HK-2 (cell line): ENCODE results near the gene SIPA1L2.

ENCODE experiments used
- DNase-seq: peaks from one replicate; pipeline ENCODE4 v3.0.0-alpha.2; 2018; ENCODE audit not compliant: unreplicated experiment

The SIPA1L2 gene

DNA sequence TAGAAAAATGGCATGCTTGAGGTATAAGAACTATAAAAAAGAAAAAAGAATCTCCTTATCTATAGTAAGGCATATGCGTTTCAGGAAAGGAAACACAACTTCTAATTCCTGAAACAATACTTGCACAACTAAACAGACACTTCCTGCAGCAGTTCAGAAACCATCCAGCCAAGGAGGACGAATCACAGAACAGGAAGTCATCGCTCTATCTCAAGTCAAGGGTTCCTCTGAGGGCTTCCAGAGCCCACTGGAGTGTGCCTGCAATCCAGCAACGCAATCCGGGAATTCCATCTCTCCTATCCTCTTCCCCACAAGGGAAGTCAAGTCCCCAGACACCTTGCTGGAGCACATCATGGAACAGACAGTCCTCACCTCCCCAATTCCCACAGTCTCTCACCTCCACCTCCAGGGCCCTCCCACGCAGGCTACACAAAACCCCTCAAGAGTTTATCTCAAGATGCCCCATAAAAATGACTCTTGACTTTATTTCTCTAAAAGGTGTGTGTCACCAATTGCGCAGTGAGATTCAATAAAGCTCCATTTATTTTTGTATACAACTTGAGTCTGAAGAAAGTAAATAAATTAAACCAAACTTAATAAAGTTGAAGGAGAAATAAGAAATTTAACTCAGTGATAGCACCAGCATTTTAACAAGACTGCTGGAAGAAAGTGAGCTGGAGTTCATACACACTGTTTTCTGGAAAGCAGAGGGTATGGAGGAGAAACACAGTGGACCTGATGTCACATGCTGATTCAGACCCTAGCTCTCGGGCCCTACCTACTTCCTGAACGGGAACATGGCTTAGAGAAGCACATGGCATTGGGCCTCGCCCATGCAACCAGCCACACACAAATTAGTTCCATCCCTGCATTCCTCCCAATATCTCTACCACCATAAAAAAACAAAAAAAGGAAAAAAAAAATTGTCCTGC lies 39.9 kb downstream of the SIPA1L2 start:
- DNase-seq, result no peak

DNA sequence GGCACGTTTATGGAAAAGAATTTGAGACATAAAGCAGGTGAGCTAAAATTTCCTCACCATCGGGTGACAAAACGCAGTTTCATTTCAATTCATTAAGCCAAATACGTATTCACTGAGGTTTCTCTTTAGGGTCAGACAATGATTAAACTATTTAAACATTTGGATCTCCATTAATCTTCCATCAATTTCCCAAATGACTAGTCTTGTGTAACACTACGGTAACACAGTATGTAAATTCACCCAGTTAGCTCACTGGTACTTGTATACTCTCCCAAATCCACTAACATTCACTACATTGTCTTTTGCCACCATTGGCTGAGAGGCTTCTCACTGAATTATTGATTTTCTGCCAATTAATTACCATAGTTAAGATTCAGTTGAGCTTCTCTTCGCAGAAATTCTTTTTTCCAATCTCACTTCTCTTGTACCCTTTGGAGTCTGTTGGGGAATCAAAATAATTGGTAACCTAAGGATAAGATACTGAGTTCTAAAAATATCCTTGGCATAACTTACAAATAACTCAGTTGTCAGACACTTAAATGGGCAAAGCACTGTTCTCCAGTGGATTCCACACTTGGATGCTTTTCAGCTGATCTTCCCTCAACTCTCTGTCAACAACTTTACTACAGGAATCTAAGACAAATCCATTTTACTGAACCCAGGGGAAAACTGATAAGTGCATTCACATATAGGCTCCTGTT lies 40.7 kb downstream of the SIPA1L2 start:
- DNase-seq, result no peak

DNA sequence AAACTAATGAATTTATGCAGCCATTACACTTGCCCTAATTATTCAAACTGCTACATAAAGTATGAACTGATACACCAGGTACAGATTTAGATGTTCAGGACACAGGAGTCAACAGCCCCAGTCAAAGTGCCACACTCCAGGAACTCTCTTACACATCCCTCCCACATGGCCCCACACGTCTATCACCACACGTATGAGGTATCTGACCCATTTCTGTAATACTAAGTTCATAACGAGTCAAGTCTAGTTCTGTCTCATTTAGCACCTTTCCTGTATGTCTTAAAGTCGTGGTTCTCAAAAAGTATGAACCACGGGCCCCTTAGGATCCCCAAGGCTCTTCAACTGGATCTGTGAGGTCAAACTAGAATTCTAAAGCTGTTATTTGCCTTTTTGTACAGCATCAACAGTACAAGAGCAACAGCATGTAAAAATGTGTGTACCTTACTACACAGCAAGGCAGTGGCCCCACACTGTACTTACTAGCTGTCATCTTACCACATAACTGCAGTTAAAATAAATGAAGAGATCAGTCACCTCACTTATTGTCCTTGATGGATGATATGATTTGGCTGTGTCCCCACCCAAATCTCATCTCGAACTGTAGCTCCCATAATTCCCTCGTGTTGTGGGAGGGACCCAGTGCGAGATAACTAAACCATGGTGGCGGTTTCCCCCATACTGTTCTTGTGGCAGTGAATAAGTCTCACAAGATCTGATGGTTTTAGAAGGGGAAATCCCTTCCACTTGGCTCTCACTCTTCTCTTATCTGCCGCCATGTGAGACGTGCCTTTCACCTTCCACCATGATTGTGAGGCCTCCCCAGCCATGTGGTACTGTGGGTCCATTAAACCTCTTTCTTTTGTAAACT lies 42.6 kb downstream of the SIPA1L2 start:
- DNase-seq, result no peak

DNA sequence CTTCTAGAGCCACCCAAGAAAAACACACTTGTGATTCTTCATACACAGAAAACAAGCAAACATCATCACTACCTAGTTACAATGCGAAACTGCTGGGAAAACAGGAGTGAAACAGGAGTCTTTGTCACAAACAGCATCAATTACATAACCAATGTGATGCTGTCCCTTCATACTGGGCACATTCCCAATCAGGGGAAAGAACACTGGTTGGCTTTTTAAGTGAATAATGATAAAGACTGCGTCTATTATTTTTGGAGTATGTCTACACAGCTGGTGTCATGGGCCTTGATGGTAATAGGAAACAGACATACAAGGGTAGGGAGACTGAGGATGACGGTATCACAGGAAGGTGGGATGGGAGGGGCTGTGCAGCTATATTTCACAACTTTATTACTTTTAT lies 43.3 kb downstream of the SIPA1L2 start:
- DNase-seq, result no peak

DNA sequence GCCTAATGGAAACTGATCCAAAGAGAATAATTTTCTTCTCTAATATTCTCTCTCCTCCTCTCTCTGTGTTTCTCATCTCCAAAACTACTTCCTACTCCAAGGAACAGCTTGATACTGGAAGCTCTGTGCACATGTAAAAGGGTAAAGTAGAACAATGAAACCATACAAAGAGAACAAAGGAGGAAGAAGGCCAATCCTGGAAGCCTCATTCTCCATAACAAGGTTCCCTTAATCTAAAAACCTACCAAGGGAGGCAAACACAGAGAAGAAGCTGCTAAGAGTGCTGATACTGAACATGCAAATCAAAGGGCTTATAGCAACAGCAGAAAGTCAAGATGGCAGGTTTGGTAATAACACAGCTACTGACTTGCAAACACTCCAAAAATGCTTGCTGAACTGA lies 44.4 kb downstream of the SIPA1L2 start:
- no peak for DNase-seq

DNA sequence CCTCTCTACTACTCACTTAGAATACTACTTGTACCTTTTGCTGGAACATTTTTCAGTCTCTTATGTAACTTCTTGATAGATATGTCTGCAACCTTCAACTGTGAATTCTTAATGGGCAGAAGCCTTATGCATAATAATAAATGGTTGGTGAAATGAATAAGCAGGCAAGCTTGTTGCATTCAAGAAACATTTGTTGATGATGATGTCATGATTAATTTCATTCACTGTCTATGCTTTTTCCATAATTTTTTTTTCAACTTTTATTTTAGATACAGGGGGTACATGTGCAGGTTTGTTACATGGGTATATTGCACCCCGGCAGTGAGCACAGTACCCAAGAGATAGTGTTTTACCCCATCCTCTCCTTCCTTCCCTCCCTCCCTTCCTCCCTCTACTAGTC lies 48.0 kb downstream of the SIPA1L2 start:
- no peak for DNase-seq
